HepG2 (cell line): Measurements from ENCODE around the gene BAZ2A. TPM values are rescaled to one million over a fixed set of nuclear protein-coding genes. Genes with fewer than 3 reads are reported as not detected.

ENCODE experiments used
- ARHGAP35 ChIP-seq: sonication (generic); formaldehyde crosslinking; IDR thresholded peaks from 2 replicates; pipeline ENCODE4 v1.9.0; 2022; ENCODE audit warnings: mild to moderate bottlenecking, inconsistent platforms, moderate library complexity, missing genetic modification reagents, borderline replicate concordance
- ARNT2 ChIP-seq: sonication (generic); formaldehyde crosslinking; IDR thresholded peaks from 2 replicates; pipeline ENCODE4 v1.8.0; 2022; ENCODE audit warnings: mild to moderate bottlenecking, low read depth, missing genetic modification reagents, moderate library complexity
- DZIP1 ChIP-seq: sonication (generic); formaldehyde crosslinking; IDR thresholded peaks from 2 replicates; pipeline ENCODE4 v1.5.0; 2020; ENCODE audit warnings: mild to moderate bottlenecking, missing genetic modification reagents
- EEA1 ChIP-seq: sonication (generic); formaldehyde crosslinking; IDR thresholded peaks from 2 replicates; pipeline ENCODE4 v1.5.1; 2020; ENCODE audit warnings: mild to moderate bottlenecking, missing genetic modification reagents, borderline replicate concordance
- HNRNPLL ChIP-seq: fragments of 200-400 bp; formaldehyde crosslinking; IDR thresholded peaks from 2 replicates; pipeline ENCODE4 v1.6.1; 2017; ENCODE audit warnings: mild to moderate bottlenecking, low read depth, low read length; ENCODE audit not compliant: poor library complexity, severe bottlenecking
- HOXA7 ChIP-seq: sonication (generic); formaldehyde crosslinking; IDR thresholded peaks from 2 replicates; pipeline ENCODE4 v1.8.1; 2022; ENCODE audit warnings: mild to moderate bottlenecking, missing genetic modification reagents, moderate library complexity
- MTA1 ChIP-seq: sonication (generic); formaldehyde crosslinking; IDR thresholded peaks from 2 replicates; pipeline ENCODE4 v1.4.0; 2020; ENCODE audit warnings: missing genetic modification reagents, mild to moderate bottlenecking, borderline replicate concordance
- SMARCC2 ChIP-seq: fragments of 450-650 bp; IDR thresholded peaks from 2 replicates; pipeline ENCODE4 v1.6.1; 2017; ENCODE audit warnings: antibody characterized with exemption, mild to moderate bottlenecking
- TBL1XR1 ChIP-seq: fragments of 150-350 bp; IDR thresholded peaks from 2 replicates; pipeline ENCODE4 v1.6.1; 2014; ENCODE audit warnings: borderline replicate concordance, low read length; ENCODE audit not compliant: partially characterized antibody
- TMF1 ChIP-seq: sonication (generic); formaldehyde crosslinking; IDR thresholded peaks from 2 replicates; pipeline ENCODE4 v1.8.1; 2022; ENCODE audit warnings: low read depth, missing genetic modification reagents
- ZNF205 ChIP-seq: IDR thresholded peaks from 2 replicates; pipeline ENCODE4 v1.6.1; 2018; ENCODE audit warnings: missing biosample characterization, missing genetic modification reagents
- ZNF33B ChIP-seq: sonication (generic); formaldehyde crosslinking; IDR thresholded peaks from 2 replicates; pipeline ENCODE4 v1.5.1; 2020; ENCODE audit warnings: mild to moderate bottlenecking, missing genetic modification reagents
- ZNF382 ChIP-seq: sonication (generic); formaldehyde crosslinking; IDR thresholded peaks from 2 replicates; pipeline ENCODE4 v1.5.0; 2020; ENCODE audit warnings: missing genetic modification reagents, mild to moderate bottlenecking, borderline replicate concordance
- ZNF557 ChIP-seq: sonication (generic); formaldehyde crosslinking; IDR thresholded peaks from 2 replicates; pipeline ENCODE4 v1.4.0; 2020; ENCODE audit warnings: missing genetic modification reagents
- ZNF570 ChIP-seq: sonication (generic); formaldehyde crosslinking; IDR thresholded peaks from 2 replicates; pipeline ENCODE4 v1.4.0; 2020; ENCODE audit warnings: mild to moderate bottlenecking, missing genetic modification reagents, borderline replicate concordance
- ZNF644 ChIP-seq: IDR thresholded peaks from 2 replicates; pipeline ENCODE4 v1.6.1; 2016; ENCODE audit warnings: low read depth
- ZNF841 ChIP-seq: sonication (generic); formaldehyde crosslinking; IDR thresholded peaks from 2 replicates; pipeline ENCODE4 v1.8.1; 2023; ENCODE audit warnings: missing genetic modification reagents, borderline replicate concordance
- polyA plus RNA-seq, 8 experiments: library from polyadenylated mRNA; depleted of rRNA in 3 of 8; stranded (reverse) in 7 of 8; unstranded in 1 of 8; fragments of >200 nt; fragmentation: Illumina TruSeq in 4 of 8; extraction: Trizol in 4 of 8; gene quantifications; 2 replicates each; pipeline versions ENCODE4 v1.2.1 to v1.2.3, GENCODE V29; 2011 to 2016; ENCODE audit warnings: low read depth in 4 of 8, missing spikeins in 1 of 8, mixed read lengths in 1 of 8; ENCODE audit not compliant: insufficient read depth in 1 of 8
- total RNA-seq, 5 experiments: library from RNA; depleted of rRNA; stranded (reverse); fragments of >200 nt; fragmentation: Illumina TruSeq; extraction: Trizol; gene quantifications; 2 replicates each; pipeline ENCODE4 v1.2.3, GENCODE V29; 2016; ENCODE audit warnings: low read depth in 1 of 5
- TF ChIP-seq, protein P1 (sequence below): sonication (generic); formaldehyde crosslinking; IDR thresholded peaks from 2 replicates; pipeline ENCODE4 v1.8.1; 2023; ENCODE audit warnings: mild to moderate bottlenecking, moderate library complexity, missing genetic modification reagents
- TF ChIP-seq, protein P2 (sequence below): sonication (generic); formaldehyde crosslinking; IDR thresholded peaks from 2 replicates; pipeline ENCODE4 v1.5.0; 2020; ENCODE audit warnings: mild to moderate bottlenecking, missing genetic modification reagents, borderline replicate concordance
- TF ChIP-seq, protein P3 (sequence below): sonication (generic); formaldehyde crosslinking; IDR thresholded peaks from 2 replicates; pipeline ENCODE4 v1.8.0; 2022; ENCODE audit warnings: mild to moderate bottlenecking, missing genetic modification reagents, moderate library complexity

The BAZ2A gene
- total and polyA plus RNA-seq, 2 of the 13 experiments (the other 11 are each of a cell fraction or from before 2014, with no cell fraction given): 21.8 to 73.5 TPM

DNA sequence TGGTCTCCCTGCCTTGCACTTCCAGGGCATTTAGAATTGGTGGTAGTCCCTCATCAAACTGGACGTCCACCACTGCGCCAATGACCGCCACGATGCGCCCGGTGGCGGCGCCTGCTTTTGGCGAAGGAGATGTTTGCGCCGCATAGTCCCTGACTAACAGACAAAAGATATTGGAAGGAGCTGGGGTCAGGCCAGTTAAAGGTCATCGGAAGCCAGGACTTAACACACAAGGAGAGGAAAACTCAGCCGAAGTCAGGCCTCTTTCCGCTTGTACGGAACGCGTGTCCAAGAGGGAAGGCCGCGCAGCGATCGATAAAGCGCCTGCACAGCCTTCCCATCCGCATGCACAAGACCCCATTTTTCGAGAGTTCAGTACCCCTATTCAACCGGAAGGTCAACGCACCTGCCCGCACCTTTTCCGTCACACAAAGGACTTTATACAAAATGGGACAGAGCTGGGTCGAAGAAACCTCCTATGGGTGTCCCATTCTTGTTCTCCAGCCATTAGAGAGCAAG is 15.1 kb upstream of the BAZ2A start (continued):
- TF ChIP-seq DZIP1 (CRISPR knock-in tag) (no peak), ZNF841 (CRISPR knock-in tag) (no peak), ARHGAP35 (CRISPR knock-in tag) (no peak), ZNF382 (CRISPR knock-in tag) (no peak), ZNF644 (CRISPR knock-in tag) (no peak), TBL1XR1 (no peak), ZNF570 (CRISPR knock-in tag) (0 out of 2 replicates have a peak, but pooled peaks have one; percentile 1), ARNT2 (CRISPR knock-in tag) (0 out of 2 replicates have a peak, but pooled peaks have one; percentile 2), ZNF33B (CRISPR knock-in tag) (peak; percentile 9; the same call in 1 of the 2 replicates), SMARCC2 (no peak), ZNF205 (no peak), ZNF557 (no peak), EEA1 (CRISPR knock-in tag) (0 out of 2 replicates have a peak, but pooled peaks have one; percentile 2), HOXA7 (no peak), TMF1 (CRISPR knock-in tag) (no peak), MTA1 (CRISPR knock-in tag) (no peak), HNRNPLL (peak; percentile 19)
- TF ChIP-seq, protein P1, sequence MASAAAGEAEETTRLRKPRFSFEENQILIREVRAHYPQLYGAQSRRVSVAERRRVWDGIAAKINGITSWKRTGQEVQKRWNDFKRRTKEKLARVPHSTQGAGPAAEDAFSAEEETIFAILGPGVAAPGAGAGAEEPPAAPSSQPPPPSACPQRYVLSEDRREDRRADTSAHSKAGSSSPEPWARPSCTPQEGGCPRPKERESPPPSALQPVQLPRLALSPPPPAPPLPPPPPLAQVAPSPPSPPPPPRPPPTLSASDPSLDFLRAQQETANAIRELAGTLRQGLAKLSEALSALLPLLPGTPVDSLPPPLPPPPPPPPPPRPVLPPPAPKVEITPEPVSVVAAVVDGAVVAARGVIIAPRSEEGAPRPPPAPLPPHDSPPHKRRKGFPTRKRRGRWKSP: peak; percentile 35; the same call in 1 of the 2 replicates
- TF ChIP-seq, protein P2, sequence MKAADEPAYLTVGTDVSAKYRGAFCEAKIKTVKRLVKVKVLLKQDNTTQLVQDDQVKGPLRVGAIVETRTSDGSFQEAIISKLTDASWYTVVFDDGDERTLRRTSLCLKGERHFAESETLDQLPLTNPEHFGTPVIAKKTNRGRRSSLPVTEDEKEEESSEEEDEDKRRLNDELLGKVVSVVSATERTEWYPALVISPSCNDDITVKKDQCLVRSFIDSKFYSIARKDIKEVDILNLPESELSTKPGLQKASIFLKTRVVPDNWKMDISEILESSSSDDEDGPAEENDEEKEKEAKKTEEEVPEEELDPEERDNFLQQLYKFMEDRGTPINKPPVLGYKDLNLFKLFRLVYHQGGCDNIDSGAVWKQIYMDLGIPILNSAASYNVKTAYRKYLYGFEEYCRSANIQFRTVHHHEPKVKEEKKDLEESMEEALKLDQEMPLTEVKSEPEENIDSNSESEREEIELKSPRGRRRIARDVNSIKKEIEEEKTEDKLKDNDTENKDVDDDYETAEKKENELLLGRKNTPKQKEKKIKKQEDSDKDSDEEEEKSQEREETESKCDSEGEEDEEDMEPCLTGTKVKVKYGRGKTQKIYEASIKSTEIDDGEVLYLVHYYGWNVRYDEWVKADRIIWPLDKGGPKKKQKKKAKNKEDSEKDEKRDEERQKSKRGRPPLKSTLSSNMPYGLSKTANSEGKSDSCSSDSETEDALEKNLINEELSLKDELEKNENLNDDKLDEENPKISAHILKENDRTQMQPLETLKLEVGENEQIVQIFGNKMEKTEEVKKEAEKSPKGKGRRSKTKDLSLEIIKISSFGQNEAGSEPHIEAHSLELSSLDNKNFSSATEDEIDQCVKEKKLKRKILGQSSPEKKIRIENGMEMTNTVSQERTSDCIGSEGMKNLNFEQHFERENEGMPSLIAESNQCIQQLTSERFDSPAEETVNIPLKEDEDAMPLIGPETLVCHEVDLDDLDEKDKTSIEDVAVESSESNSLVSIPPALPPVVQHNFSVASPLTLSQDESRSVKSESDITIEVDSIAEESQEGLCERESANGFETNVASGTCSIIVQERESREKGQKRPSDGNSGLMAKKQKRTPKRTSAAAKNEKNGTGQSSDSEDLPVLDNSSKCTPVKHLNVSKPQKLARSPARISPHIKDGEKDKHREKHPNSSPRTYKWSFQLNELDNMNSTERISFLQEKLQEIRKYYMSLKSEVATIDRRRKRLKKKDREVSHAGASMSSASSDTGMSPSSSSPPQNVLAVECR: no peak
- TF ChIP-seq, protein P3, sequence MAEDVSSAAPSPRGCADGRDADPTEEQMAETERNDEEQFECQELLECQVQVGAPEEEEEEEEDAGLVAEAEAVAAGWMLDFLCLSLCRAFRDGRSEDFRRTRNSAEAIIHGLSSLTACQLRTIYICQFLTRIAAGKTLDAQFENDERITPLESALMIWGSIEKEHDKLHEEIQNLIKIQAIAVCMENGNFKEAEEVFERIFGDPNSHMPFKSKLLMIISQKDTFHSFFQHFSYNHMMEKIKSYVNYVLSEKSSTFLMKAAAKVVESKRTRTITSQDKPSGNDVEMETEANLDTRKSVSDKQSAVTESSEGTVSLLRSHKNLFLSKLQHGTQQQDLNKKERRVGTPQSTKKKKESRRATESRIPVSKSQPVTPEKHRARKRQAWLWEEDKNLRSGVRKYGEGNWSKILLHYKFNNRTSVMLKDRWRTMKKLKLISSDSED (CRISPR knock-in tag): no peak
